ENCODE results near the gene WDR77.

GRCh38 chr1:111471538-111471937 is 22.5 kb upstream of the WDR77 start:
- no peak for TF ChIP-seq CTCF (IDR thresholded peaks at IDR 0.05)
- TF ChIP-seq POLR2A (IDR thresholded peaks at IDR 0.05) = no peak

Data from testis (tissue), 2 donors.